Measurements from ENCODE around the gene AMH. TPM values are rescaled to one million over a fixed set of nuclear protein-coding genes. Genes with fewer than 3 reads are reported as not detected.

The AMH gene
- total RNA-seq, 1 donor from 2014 or later: 4.8 TPM

DNA sequence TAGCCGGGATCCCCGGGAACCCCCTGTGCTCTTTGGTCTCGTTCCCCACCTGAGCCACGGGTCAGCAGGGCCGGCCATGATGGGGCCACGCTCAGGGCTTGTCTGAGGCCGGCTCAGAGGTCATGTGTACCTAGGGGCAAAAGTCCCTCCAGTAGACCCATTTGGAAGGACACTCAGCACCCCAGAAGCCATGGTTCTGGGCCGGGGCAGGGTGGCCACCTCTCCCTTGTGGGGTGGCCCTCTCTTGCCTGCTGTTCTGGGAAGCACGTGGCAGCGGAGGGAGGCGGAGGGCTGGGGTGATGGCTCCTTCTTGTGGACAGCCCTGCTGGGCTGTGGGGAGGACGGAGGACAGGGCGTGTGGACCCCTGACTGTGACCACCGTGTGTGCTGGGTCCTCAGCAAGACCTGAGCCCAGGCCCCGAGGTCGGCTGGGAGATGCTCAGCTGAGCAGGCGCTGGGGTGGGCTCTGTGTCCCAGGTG is 39.3 kb downstream of the AMH start:
- DNase-seq (no peak), ATAC-seq (ENCODE audit: low read depth) (no peak)
- Mint-ChIP-seq H3K36me3 (ENCODE audit: low read depth) (peaks cover 7% of the 10 kb centered on the region), H3K27me3 (no peaks in the 10 kb centered on the region), H3K27ac (peak overlapping the region; percentile 90), H3K4me1 (peaks cover 42% of the 10 kb centered on the region), H3K4me3 (peak overlapping the region; percentile 90), H3K9me3 (no peaks in the 10 kb centered on the region)
- TF ChIP-seq, protein P1, sequence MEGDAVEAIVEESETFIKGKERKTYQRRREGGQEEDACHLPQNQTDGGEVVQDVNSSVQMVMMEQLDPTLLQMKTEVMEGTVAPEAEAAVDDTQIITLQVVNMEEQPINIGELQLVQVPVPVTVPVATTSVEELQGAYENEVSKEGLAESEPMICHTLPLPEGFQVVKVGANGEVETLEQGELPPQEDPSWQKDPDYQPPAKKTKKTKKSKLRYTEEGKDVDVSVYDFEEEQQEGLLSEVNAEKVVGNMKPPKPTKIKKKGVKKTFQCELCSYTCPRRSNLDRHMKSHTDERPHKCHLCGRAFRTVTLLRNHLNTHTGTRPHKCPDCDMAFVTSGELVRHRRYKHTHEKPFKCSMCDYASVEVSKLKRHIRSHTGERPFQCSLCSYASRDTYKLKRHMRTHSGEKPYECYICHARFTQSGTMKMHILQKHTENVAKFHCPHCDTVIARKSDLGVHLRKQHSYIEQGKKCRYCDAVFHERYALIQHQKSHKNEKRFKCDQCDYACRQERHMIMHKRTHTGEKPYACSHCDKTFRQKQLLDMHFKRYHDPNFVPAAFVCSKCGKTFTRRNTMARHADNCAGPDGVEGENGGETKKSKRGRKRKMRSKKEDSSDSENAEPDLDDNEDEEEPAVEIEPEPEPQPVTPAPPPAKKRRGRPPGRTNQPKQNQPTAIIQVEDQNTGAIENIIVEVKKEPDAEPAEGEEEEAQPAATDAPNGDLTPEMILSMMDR (IDR thresholded peaks at IDR 0.05): no peak
- intact Hi-C loops (cut with micrococcal nuclease): loop anchor here (2.0 kb wide), 1 partner anchor 14 kb away; no protein-coding TSS in a partner anchor
- POLR2A ChIA-PET: interaction anchor here (0.6 to 3.2 kb wide), 16 partner anchors 9 to 1019 kb away, joined by 3 to 73 read pairs (median 10); partner anchors contain the start of genes CIRBP, GADD45B, LSM7 and SPPL2B
- CTCF ChIA-PET: interaction anchor here (1.1 to 2.5 kb wide), 7 partner anchors 10 to 106 kb away, joined by 3 to 13 read pairs (median 4); no protein-coding TSS in a partner anchor

DNA sequence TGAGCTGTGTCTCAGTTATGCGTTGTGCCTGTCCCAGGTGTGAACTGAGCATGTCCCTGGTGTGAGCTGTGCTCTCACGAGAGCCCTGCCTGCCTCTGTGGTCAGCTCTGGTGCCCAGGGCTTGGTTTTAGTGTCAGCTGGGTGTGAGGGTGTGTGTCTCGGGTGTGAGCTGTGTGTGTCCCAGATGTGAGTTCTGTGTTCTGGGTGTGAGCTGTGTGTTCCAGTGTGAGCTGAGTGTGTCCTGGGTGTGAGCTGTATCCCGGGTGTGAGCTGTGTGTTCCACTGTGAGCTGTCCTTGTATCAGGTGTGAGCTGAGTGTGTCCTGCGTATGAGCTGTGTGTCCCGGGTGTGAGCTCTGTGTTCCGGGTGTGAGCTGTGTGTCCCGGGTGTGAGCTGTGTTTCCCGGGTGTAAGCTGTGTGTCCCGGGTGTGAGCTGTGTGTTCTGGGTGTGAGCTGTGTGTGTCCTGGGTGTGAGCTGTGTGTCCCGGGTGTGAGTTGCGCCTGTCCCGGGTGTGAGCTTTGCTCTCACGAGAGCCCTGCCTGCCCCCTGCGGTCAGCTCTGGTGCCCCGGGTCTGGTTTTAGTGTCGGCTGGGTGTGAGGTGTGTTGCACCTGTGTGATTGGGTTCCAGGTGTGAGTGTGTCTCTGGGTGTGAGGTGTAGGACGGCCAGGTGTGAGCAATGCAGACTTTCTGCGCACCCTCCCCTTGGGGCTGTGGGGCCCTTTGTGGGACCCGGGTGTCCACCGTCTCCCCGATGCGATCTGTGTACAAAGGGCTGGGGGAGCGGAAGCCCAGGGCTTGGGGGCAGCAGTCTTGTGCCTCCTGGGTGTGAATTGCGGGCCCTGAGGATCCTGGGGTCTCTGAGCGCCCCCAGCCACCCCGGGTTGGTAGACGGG is 39.9 kb downstream of the AMH start:
- ChIA-PET CTCF (interaction anchor here (0.8 to 2.5 kb wide), 8 partner anchors 11 to 105 kb away, joined by 3 to 13 read pairs (median 4); no protein-coding TSS in a partner anchor), POLR2A (interaction anchor here (0.6 to 3.2 kb wide), 32 partner anchors 8 to 1020 kb away, joined by 3 to 73 read pairs (median 4); partner anchors contain the start of genes CIRBP, GADD45B, LSM7 and PLEKHJ1)
- peak overlapping the region; percentile 90 for H3K27ac Mint-ChIP-seq
- ATAC-seq (ENCODE audit: low read depth): peak; percentile 31
- TF ChIP-seq, protein P1 (IDR thresholded peaks at IDR 0.05): no peak
- peaks cover 11% of the 10 kb centered on the region for H3K36me3 Mint-ChIP-seq (ENCODE audit: low read depth)
- DNase-seq: peak; percentile 54
- H3K9me3 Mint-ChIP-seq: no peaks in the 10 kb centered on the region
- no peaks in the 10 kb centered on the region for H3K27me3 Mint-ChIP-seq
- intact Hi-C loops (cut with micrococcal nuclease): loop anchor here (1.0 to 2.0 kb wide), 3 partner anchors 14 to 43 kb away; no protein-coding TSS in a partner anchor
- peaks cover 46% of the 10 kb centered on the region for H3K4me1 Mint-ChIP-seq
- peak overlapping the region; percentile 90 for H3K4me3 Mint-ChIP-seq

DNA sequence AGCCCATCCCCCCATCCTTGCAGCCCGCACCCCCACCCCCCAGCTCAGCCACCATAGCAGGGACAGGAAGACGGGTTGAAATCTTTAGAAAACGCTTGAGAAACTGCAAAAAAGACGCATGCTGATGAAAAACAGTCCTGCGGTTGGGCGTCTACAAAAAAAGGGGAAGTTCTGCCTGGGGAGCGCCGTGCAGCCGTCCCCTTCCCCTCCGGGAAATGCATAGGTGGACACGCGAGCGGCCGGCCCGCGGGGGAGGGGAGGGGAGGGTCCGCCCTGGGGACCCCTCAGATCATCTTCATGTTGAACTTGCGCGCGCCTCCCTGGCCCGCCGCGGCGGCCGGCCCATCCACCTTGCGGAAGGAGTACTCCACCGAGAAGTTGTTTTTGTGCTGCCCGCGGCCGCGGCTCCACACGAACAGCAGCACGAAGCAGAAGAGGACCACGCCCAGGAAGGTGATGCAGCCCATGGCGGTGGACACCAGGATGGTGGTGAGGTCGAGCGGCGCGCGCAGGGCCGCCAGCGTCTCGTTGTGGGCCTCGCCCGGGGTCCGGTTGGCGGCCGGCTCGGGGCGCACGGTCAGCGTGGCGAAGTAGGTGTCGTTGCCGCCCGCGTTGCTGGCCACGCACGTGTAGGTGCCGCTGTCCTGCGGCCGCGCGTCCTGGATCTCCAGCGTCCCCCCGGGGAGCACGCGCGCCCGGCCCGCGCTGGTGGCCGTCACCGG is 40.8 kb downstream of the AMH start:
- intact Hi-C loops (cut with micrococcal nuclease): loop anchor here (1.0 to 2.0 kb wide), 3 partner anchors 13 to 42 kb away; no protein-coding TSS in a partner anchor
- peak overlapping the region; percentile 90 for H3K4me3 Mint-ChIP-seq
- H3K9me3 Mint-ChIP-seq: no peaks in the 10 kb centered on the region
- TF ChIP-seq, protein P1 (IDR thresholded peaks at IDR 0.05): no peak
- POLR2A ChIA-PET: interaction anchor here (0.6 to 3.2 kb wide), 33 partner anchors 9 to 892 kb away, joined by 3 to 73 read pairs (median 4); partner anchors contain the start of genes GADD45B, LSM7, PLEKHJ1 and SPPL2B
- DNase-seq: peak; percentile 69
- peak overlapping the region; percentile 90 for H3K27ac Mint-ChIP-seq
- peaks cover 54% of the 10 kb centered on the region for H3K4me1 Mint-ChIP-seq
- H3K27me3 Mint-ChIP-seq: no peaks in the 10 kb centered on the region
- peak; percentile 69 for ATAC-seq (ENCODE audit: low read depth)
- peaks cover 11% of the 10 kb centered on the region for H3K36me3 Mint-ChIP-seq (ENCODE audit: low read depth)
- CTCF ChIA-PET: interaction anchor here (0.8 to 2.5 kb wide), 7 partner anchors 12 to 104 kb away, joined by 3 to 13 read pairs (median 4); no protein-coding TSS in a partner anchor

DNA sequence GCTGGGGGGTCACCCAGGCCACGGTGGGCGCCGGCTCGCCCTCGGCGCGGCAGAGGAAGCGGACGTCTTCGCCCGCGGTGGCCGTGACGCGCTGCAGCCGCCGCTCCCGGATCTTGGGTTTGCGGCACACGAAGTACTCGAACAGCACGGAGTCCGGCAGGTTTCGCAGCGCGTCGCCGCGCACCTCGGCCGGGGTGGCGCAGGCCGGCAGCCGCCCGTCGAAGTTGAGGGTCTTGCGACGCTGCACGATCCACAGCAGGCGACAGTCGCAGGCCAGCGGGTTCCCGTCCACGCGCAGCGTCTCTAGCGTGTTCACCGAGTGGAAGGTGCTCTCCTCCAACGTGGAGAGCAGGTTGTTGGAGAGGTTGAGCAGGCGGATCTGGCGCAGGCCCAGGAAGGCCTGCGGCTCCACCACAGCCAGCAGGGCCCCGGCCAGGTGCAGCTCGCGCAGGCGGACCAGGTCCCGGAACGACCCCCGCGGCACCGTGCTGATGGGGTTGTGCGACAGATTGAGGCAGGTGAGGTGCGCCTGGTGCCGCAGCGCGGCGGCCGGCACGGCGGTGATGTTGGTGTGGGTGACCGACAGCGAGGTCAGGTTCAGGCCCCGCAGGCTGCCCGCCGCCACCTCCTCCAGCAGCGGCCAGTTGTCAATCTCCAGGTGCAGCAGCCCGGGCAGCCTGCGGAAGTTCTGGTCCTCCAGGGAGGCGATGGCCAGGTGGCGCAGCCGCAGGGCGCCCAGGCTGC is 41.5 kb downstream of the AMH start:
- ChIA-PET CTCF (interaction anchor here (0.9 to 1.1 kb wide), 2 partner anchors 18 to 25 kb away, joined by 3 read pairs; no protein-coding TSS in a partner anchor), POLR2A (interaction anchor here (0.5 to 2.3 kb wide), 9 partner anchors 11 to 205 kb away, joined by 3 to 18 read pairs (median 4); no protein-coding TSS in a partner anchor)
- TF ChIP-seq, protein P1 (IDR thresholded peaks at IDR 0.05): no peak
- H3K4me1 Mint-ChIP-seq: peaks cover 62% of the 10 kb centered on the region
- ATAC-seq (ENCODE audit: low read depth) (peak; percentile 5), DNase-seq (peak; percentile 53)
- H3K9me3 Mint-ChIP-seq: no peaks in the 10 kb centered on the region
- peak overlapping the region; percentile 50 for H3K27ac Mint-ChIP-seq
- peaks cover 16% of the 10 kb centered on the region for H3K36me3 Mint-ChIP-seq (ENCODE audit: low read depth)
- intact Hi-C loops (cut with micrococcal nuclease): no loop called here
- H3K4me3 Mint-ChIP-seq: peak overlapping the region; percentile 80
- H3K27me3 Mint-ChIP-seq: no peaks in the 10 kb centered on the region
